Lower leg skin (tissue), 4 donors: ENCODE data around the gene PHETA1. TPM values are rescaled to one million over a fixed set of nuclear protein-coding genes. Genes with fewer than 3 reads are reported as not detected.
"Not testable (repeated sequence)": the region's sequence is repeated elsewhere in the genome, so short reads cannot be mapped to it uniquely, and the experiment has no call there.

Experiments used
- DNase-seq, 2 donors: peaks; one replicate each; pipeline ENCODE4 v3.0.0-alpha.2; 2019; ENCODE audit warnings: low spot score in 2 of 2
- H3K4me3 ChIP-seq: fragments of 200-600 bp; sonication (generic); 2 replicates; pipeline ENCODE4 v1.5.1; 2017; ENCODE audit warnings: mild to moderate bottlenecking, low read depth; ENCODE audit not compliant: poor library complexity, severe bottlenecking
- POLR2A ChIP-seq, 2 donors: fragments of 450-650 bp; IDR thresholded peaks; one replicate each; pipeline ENCODE4 v1.6.1; 2016 to 2017; ENCODE audit warnings: antibody characterized with exemption in 2 of 2, mild to moderate bottlenecking in 1 of 2, moderate library complexity in 1 of 2
- WGBS, 2 donors: methylation state at CpG; one replicate each; pipeline ENCODE4 v1.1.5; 2018; 5-methylcytosine and 5-hydroxymethylcytosine counted together
- intact Hi-C: fragments of 100-400 bp; cut with DNase I; formaldehyde crosslinking; loops from one replicate; pipeline ENCODE4 v1.15.0; 2023; ENCODE audit warnings: low total_unique reads
- total RNA-seq, 4 donors: library from RNA; depleted of rRNA; stranded (reverse); fragments of >200 nt; gene quantifications; one replicate each; pipeline ENCODE4 v1.1.0, GENCODE V29; 2016
- TF ChIP-seq, protein P1 (sequence below), 3 donors: fragments of 450-650 bp; IDR thresholded peaks; one replicate each; pipeline ENCODE4 v1.5.1; 2016; ENCODE audit warnings: antibody characterized with exemption in 3 of 3, mild to moderate bottlenecking in 3 of 3, moderate library complexity in 2 of 3

Gene PHETA1
- total RNA-seq, 4 donors from 2014 or later, result 18.6 to 37.3 (median 25.1) TPM

DNA sequence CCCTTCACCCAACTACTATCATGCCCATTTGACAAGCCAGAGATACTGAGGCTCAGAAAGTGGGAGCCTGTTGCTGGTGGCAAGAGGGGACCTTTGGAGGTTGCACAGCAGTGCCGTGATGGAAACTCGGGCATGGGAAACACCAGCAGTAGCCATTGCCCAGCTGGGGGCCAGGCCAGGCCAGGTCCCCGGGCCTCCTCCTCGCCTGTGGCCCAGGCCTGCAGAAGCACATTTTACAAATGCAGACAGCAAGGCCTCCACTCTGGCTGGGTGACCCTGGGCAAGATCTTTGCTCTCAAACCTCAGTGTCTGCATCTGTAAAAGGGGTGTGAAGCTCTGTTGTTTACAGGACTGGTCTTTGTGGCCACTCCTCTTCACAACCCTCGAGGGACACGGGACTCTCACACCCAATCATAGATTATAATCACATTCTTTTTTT lies 32.3 kb upstream of the PHETA1 start:
- 89 to 93% methylated on average over 6 of the region's 6 CpGs for WGBS, 2 donors
- no peak overlapping the region for H3K4me3 ChIP-seq
- TF ChIP-seq POLR2A (IDR thresholded peaks at IDR 0.05), result no peak
- TF ChIP-seq, protein P1, sequence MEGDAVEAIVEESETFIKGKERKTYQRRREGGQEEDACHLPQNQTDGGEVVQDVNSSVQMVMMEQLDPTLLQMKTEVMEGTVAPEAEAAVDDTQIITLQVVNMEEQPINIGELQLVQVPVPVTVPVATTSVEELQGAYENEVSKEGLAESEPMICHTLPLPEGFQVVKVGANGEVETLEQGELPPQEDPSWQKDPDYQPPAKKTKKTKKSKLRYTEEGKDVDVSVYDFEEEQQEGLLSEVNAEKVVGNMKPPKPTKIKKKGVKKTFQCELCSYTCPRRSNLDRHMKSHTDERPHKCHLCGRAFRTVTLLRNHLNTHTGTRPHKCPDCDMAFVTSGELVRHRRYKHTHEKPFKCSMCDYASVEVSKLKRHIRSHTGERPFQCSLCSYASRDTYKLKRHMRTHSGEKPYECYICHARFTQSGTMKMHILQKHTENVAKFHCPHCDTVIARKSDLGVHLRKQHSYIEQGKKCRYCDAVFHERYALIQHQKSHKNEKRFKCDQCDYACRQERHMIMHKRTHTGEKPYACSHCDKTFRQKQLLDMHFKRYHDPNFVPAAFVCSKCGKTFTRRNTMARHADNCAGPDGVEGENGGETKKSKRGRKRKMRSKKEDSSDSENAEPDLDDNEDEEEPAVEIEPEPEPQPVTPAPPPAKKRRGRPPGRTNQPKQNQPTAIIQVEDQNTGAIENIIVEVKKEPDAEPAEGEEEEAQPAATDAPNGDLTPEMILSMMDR (IDR thresholded peaks at IDR 0.05), result no peak
- no peak for DNase-seq
- intact Hi-C loops, result loop anchor here (5.0 kb wide), 1 partner anchor 46 kb away; no protein-coding TSS in a partner anchor

DNA sequence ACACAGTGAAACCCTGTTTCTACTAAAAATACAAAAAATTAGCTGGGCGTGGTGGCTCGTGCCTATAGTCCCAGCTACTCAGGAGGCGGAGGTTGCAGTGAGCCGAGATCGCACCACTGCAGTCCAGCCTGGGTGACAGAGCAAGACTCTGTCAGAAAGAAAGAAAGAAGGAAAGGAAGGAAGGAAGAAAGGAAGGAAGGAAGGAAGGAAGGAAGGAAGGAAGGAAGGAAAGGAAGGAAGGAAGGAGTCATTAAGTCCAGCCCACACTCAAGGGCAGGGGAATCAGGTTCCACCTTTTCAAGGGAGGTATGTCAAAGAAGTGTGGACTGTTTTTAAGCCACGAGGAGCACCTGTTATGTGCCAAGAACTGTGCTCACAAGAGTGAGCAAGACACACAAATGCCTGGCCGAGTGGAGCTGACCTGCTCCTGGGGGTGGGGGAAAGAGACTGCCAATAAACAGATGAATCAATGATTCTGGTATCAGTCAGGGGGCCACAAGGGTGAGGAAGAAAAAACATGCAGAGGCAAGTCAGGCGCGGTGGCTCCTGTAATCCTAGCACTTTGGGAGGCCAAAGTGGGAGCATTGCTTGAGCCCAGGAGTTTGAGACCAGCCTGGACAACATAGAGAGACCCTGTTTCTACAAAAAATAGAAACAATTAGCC lies 31.0 kb upstream of the PHETA1 start:
- not testable (repeated sequence) for DNase-seq
- intact Hi-C loops, result loop anchor here (5.0 to 10.0 kb wide), 2 partner anchors 47 to 115 kb away; no protein-coding TSS in a partner anchor

DNA sequence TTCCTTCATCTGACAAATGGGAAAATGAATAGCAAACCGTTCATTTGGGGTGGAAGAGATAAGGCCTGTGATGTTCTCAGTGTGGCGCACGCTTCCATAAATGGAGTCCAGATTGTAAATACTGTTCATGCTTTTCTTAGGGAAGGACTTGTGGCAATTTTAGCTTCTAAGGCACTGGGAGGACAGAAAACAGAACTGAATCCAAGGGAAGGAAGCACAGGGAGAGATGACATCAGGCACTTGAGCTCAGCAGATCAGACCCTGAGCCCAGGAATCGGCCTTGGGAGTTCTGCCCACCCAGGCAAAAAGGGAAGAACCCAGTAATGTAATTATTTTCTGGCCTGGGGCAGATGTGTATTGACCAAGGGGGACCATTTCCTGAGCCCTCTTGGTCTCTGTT lies 29.6 kb upstream of the PHETA1 start:
- 79 to 84% methylated on average over 4 of the region's 4 CpGs for WGBS, 2 donors
- H3K4me3 ChIP-seq, result no peak overlapping the region
- intact Hi-C loops, result loop anchor here (10.0 kb wide), 1 partner anchor 116 kb away; no protein-coding TSS in a partner anchor
- TF ChIP-seq, protein P1 (IDR thresholded peaks at IDR 0.05), result no peak
- no peak for DNase-seq

More for the DNA sequence above, 31.0 kb upstream of the PHETA1 start:
- not testable (repeated sequence) for H3K4me3 ChIP-seq
- WGBS, 2 donors, result 81 to 89% methylated on average over 9 of the region's 9 CpGs

DNA sequence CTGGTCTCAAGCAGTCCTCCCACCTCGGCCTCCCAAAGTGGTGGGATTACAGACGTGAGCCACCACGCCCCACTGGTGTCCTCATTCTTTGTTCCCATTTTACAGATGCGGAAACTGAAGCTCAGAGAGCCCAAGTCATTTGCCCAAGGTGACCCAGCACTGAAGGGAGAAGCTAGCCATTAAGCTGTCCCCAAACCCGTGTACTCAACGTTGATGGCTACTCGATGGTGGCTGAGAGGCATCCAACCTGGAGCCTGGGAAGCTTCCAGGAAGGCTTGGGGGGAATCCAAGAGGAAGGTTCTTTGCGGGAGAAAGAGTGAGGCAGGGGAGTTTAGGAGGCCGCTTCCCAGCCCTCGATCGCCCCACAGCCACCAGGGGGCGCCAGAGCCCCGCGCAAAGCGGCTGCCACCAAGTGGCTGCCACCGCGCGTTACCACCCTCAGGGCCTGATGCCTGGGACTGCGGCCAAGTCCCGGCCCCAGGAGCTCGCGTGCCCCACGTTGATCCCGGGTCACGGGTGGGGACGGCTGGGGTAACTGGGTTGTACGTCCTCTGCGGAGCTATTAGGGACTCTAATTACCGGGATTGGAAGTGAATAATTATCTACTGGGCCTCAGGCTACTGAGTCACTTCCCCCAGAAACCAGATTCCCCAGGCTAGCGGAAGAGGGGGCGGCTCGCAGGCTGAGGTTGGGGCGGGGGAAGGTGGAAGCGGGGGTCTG lies 28.0 kb upstream of the PHETA1 start:
- peak; percentile 71 to 97 for DNase-seq
- intact Hi-C loops, result loop anchor here (10.0 kb wide), 1 partner anchor 118 kb away; no protein-coding TSS in a partner anchor
- no peak for TF ChIP-seq POLR2A (IDR thresholded peaks at IDR 0.05)
- TF ChIP-seq, protein P1 (IDR thresholded peaks at IDR 0.05), result peak in 1 of 3 donors; percentile 97
- 5 to 7% methylated on average over 26 to 34 of the region's 34 CpGs for WGBS, 2 donors
- no peak overlapping the region for H3K4me3 ChIP-seq

DNA sequence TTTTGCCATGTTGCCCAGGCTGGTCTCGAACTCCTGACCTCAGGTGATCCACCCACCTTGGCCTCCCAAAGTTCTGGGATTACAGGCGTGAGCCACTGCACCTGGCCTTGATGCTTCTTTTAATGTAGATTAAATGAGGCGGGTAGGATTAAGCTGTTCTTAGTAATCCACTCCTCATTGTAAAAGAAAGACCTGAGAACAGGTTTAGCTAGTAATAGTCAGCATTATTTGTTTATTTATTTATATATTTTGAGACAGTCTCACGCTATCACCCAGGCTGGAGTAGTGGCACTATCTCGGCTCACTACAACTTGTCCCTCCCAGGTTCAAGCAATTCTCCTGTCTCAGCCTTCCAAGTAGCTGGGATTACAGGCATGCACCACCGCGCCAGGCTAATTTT lies 27.4 kb upstream of the PHETA1 start:
- DNase-seq, H3K4me3 ChIP-seq: not testable (repeated sequence)
- WGBS, 2 donors, result 65 to 76% methylated on average over 7 of the region's 7 CpGs
- intact Hi-C loops, result loop anchor here (10.0 kb wide), 1 partner anchor 119 kb away; no protein-coding TSS in a partner anchor

DNA sequence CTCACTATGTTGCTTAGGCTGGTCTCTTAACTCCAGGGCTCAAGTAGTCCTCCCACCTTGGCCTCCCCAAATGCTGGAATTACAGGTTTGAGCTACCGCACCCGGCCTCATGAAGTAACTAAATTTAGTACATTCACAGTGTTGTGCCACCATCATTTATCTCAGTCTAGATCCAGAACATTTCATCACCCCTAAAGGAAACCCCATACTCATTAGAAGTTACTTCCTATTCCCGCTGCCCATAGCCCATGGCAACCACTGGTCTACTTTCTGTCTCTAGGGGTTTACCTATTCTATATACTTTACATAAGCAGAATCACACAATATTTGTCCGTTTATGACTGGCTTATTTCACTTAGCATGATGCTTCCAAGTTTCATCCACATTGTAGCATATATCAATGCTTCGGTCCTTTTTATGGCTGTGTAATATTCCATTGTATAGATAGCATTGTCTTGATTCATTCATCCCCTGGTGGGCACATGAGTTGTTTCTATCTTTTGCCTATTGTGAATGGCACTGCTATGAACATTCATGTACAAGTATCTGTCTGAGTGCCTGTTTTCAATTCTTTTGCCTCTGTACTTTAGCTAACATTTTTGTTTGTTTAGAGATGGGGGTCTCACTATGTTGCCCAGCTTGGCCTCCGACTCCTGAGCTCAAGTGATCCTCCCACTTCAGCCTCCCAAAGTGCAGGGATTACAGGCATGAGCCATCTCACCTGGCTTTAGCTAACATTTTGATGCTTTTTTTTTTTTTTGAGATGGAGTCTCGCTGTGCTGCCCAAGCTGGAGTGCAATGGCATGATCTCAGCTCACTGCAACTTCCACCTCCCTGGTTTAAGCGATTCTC lies 26.7 kb upstream of the PHETA1 start:
- 78 to 81% methylated on average over 8 of the region's 8 CpGs for WGBS, 2 donors
- TF ChIP-seq POLR2A (IDR thresholded peaks at IDR 0.05), result no peak
- TF ChIP-seq, protein P1 (IDR thresholded peaks at IDR 0.05), result no peak
- no peak for DNase-seq
- intact Hi-C loops, result loop anchor here (10.0 kb wide), 1 partner anchor 119 kb away; no protein-coding TSS in a partner anchor
- no peak overlapping the region for H3K4me3 ChIP-seq
